Prostate gland (tissue), 2 donors: Measurements from ENCODE around the gene ASPDH.

ENCODE experiments used
- CTCF ChIP-seq, 4 experiments: fragments of 200-600 bp in 2 of 4; fragments of 450-650 bp in 2 of 4; sonication (generic) in 2 of 4; IDR thresholded peaks; 1 replicate in 3 of 4; 2 replicates in 1 of 4; pipeline ENCODE4 v1.5.1; 2016 to 2019; ENCODE audit warnings: antibody characterized with exemption in 4 of 4, mild to moderate bottlenecking in 2 of 4, moderate library complexity in 2 of 4
- POLR2A ChIP-seq: fragments of 450-650 bp; IDR thresholded peaks from one replicate; pipeline ENCODE4 v1.6.1; 2016; ENCODE audit warnings: antibody characterized with exemption, mild to moderate bottlenecking
- POLR2AphosphoS5 ChIP-seq: sonication (generic); formaldehyde crosslinking; IDR thresholded peaks from one replicate; pipeline ENCODE4 v1.6.1; 2017; ENCODE audit warnings: antibody characterized with exemption

GRCh38 chr19:50562996-50563395 lies 49.3 kb upstream of the ASPDH start:
- TF ChIP-seq CTCF (IDR thresholded peaks at IDR 0.05) (no peak), POLR2A (no peak), POLR2AphosphoS5 (no peak)
